Measurements from ENCODE around the gene LRRC63.

DNA sequence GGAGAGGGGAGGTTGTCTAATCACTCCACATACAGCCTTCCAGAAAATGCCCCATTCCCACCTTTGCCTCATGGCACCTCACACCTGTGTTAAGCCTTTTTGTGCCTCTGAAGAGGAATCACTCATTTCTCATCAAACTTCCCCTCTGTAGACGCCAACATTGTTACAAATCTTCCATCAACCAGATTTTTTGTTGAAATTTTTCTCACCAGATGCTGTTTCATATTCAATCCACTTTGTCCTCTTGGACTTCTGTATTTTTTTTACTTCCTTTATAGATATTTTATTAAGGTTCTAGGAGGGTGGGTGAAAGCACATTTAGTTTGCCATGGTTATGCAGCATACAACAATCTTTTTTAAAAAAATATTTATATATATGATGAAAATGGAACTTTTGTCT lies 101.3 kb downstream of the LRRC63 start:
- TF ChIP-seq FOXA1 (IDR thresholded peaks at IDR 0.05) (no peak), L3MBTL2 (conservative IDR thresholded peaks at IDR 0.05) (no peak), FOXK2 (IDR thresholded peaks at IDR 0.05) (no peak)
- TF ChIP-seq, protein P1, sequence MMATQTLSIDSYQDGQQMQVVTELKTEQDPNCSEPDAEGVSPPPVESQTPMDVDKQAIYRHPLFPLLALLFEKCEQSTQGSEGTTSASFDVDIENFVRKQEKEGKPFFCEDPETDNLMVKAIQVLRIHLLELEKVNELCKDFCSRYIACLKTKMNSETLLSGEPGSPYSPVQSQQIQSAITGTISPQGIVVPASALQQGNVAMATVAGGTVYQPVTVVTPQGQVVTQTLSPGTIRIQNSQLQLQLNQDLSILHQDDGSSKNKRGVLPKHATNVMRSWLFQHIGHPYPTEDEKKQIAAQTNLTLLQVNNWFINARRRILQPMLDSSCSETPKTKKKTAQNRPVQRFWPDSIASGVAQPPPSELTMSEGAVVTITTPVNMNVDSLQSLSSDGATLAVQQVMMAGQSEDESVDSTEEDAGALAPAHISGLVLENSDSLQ (IDR thresholded peaks at IDR 0.05): no peak
